Heart left ventricle (tissue), 16 donors: ENCODE data around the gene NFKB1. TPM values are rescaled to one million over a fixed set of nuclear protein-coding genes. Genes with fewer than 3 reads are reported as not detected.

ENCODE experiments used
- ATAC-seq, 4 donors: fragments of 200-7000 bp; cut with Tn5 transposase; one replicate each; pipeline ENCODE4 v1.9.1; 2020 to 2022; ENCODE audit warnings: moderate library complexity in 4 of 4, mild to moderate bottlenecking in 3 of 4, moderate number of reproducible peaks in 1 of 4
- DNase-seq, 5 donors: peaks; one replicate each; pipeline ENCODE4 v3.0.0-alpha.2; 2020
- H3K27ac ChIP-seq, 12 donors: fragments of 200-600 bp; sonication (generic) in 4 of 12; one replicate each; pipeline versions ENCODE4 v1.5.0 to v1.8.0; 2016 to 2022; ENCODE audit warnings: mild to moderate bottlenecking in 2 of 12
- H3K27me3 ChIP-seq, 9 donors: fragments of 200-600 bp; sonication (generic) in 2 of 9; one replicate each; pipeline versions ENCODE4 v1.5.1 to v1.8.0; 2016 to 2022; ENCODE audit warnings: mild to moderate bottlenecking in 3 of 9
- H3K36me3 ChIP-seq, 9 donors: fragments of 200-600 bp; sonication (generic) in 2 of 9; one replicate each; pipeline versions ENCODE4 v1.5.0 to v1.8.0; 2018 to 2022; ENCODE audit warnings: mild to moderate bottlenecking in 2 of 9
- H3K4me1 ChIP-seq, 12 donors: fragments of 200-600 bp; sonication (generic) in 4 of 12; one replicate each; pipeline versions ENCODE4 v1.5.0 to v1.8.0; 2016 to 2022; ENCODE audit warnings: mild to moderate bottlenecking in 3 of 12
- H3K4me3 ChIP-seq, 12 donors: fragments of 200-600 bp; sonication (generic) in 4 of 12; one replicate each; pipeline versions ENCODE4 v1.5.0 to v1.8.0; 2017 to 2022; ENCODE audit warnings: mild to moderate bottlenecking in 9 of 12, moderate library complexity in 4 of 12
- H3K9me3 ChIP-seq, 12 donors: fragments of 200-600 bp; sonication (generic) in 4 of 12; one replicate each; pipeline versions ENCODE4 v1.5.0 to v1.8.0; 2016 to 2022; ENCODE audit warnings: mild to moderate bottlenecking in 1 of 12
- POLR2A ChIP-seq, 2 donors: fragments of 450-650 bp; IDR thresholded peaks; one replicate each; pipeline ENCODE4 v1.6.1; 2017; ENCODE audit warnings: antibody characterized with exemption in 2 of 2, mild to moderate bottlenecking in 2 of 2, moderate library complexity in 2 of 2
- WGBS, 4 donors: extraction: QIAGEN DNeasy Blood & Tissue Kit in 2 of 4; methylation state at CpG; one replicate each; pipeline versions ENCODE4 v1.1.5 to v1.1.7; 2013 to 2018; 5-methylcytosine and 5-hydroxymethylcytosine counted together
- intact Hi-C, 10 donors: fragments of 100-400 bp; cut with DNase I; formaldehyde crosslinking; loops; one replicate each; pipeline versions ENCODE4 v1.11.1 to v1.14.2; 2022
- polyA plus RNA-seq, 2 donors: library from polyadenylated mRNA; stranded (reverse); fragments of 200-250 nt; gene quantifications; one replicate each; pipeline ENCODE4 v1.2.3, GENCODE V29; 2013
- total RNA-seq, 9 donors: library from RNA; depleted of rRNA in 2 of 9; stranded (reverse); fragments of >200 nt in 2 of 9; fragmentation: NEBNext Ultra II Directional in 3 of 9; extraction: Animal tissue kit (Norgen Biotek cat#: 25700) in 3 of 9; gene quantifications; one replicate each; pipeline versions ENCODE4 v1.1.0 to v1.2.4, GENCODE V29; 2016 to 2023
- TF ChIP-seq, protein P1 (sequence below), 12 donors: fragments of 200-600 bp; sonication (generic) in 4 of 12; IDR thresholded peaks; one replicate each; pipeline versions ENCODE4 v1.5.0 to v1.8.0; 2018 to 2022; ENCODE audit warnings: antibody characterized with exemption in 12 of 12, mild to moderate bottlenecking in 5 of 12
- donor health status: ischemic (EF 13 %, LVEDD 7.1; RV severe dilation, severe dysfunction).
- donor health status: healthy with polysubstance abuse.
- donor health status: DM: no; HTN: yes; CAD: no.
- donor health status: DM: no; HTN: no; CAD: no.
- donor health status: ischemic (EF 25% LVEDD 6.9; RV normal size, moderate dysfunction).
- donor health status: ischemic (EF 25% LVEDD 5.7; RV mildly dilated, moderate dysfunction).
- donor health status: healthy.
- donor health status: DM: yes; HTN: yes; CAD: no.
- donor health status: ischemic (EF 35%, LVEDD 5.7; RV mildly dilated, moderate dysfunction).
- donor health status: nonischemic (EF 11% LVEDD 7.7; RV severe dilation, severe dysfunction).
- donor health status: DM: yes; HTN: yes; CAD: no.
- donor health status: PGD.
- donor health status: ischemic (EF 29% LVEDD 5.4; RV normal size, mild dysfunction).
- donor health status: nonischemic (EF 23%, LVEDD 6.1; RV moderate dilation, normal function).

The NFKB1 gene
- total and polyA plus RNA-seq, 11 donors: 4.8 to 34.1 (median 19.2) TPM

DNA sequence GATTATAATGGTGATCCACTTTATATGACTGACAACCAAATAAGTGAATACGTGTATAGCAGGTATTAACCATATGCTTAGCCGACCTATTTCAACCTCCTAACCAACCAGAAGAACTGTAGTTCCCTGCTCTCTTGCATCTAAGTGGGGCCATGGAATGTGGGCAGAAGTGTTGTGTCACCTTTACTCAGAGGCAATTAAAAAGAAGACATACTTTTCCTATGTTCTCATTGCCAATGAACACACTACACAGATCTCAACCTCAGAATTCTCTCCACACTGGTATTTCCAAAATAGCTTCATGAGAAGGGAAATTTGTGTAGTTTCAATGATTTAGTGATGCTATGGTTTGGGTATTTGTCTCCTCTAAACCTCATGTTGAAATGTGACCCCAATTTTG, 3.2 kb upstream of the NFKB1 start:
- ATAC-seq: no peak
- no peaks in the 10 kb centered on the region for H3K27me3 ChIP-seq

DNA sequence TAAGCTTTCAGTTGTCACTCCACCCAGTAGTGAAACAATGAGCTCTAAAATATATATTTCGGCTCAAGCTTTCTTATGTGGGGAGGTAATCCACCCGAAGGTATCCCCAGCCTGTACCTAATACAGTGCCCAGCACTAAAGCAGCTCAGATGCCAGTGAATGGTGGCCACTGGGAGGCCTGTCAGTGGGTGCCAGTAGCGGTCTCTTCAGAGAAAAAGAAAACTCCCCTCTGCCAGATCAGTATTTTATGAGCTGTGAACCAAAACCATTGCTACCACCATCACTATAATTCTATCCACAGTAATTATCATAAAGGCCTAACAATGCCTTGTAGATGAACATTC, 835 bp upstream of the NFKB1 start:
- TF ChIP-seq, protein P1, sequence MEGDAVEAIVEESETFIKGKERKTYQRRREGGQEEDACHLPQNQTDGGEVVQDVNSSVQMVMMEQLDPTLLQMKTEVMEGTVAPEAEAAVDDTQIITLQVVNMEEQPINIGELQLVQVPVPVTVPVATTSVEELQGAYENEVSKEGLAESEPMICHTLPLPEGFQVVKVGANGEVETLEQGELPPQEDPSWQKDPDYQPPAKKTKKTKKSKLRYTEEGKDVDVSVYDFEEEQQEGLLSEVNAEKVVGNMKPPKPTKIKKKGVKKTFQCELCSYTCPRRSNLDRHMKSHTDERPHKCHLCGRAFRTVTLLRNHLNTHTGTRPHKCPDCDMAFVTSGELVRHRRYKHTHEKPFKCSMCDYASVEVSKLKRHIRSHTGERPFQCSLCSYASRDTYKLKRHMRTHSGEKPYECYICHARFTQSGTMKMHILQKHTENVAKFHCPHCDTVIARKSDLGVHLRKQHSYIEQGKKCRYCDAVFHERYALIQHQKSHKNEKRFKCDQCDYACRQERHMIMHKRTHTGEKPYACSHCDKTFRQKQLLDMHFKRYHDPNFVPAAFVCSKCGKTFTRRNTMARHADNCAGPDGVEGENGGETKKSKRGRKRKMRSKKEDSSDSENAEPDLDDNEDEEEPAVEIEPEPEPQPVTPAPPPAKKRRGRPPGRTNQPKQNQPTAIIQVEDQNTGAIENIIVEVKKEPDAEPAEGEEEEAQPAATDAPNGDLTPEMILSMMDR (IDR thresholded peaks at IDR 0.05): peak in 1 of 12 donors; percentile 4
- TF ChIP-seq POLR2A (IDR thresholded peaks at IDR 0.05): no peak

More for the DNA sequence above, 3.2 kb upstream of the NFKB1 start:
- intact Hi-C loops: loop anchor here in 3 of 10 donors (5.0 to 10.0 kb wide), 2 partner anchors 41 to 53 kb away; no protein-coding TSS in a partner anchor
- H3K4me3 ChIP-seq: no peak overlapping the region
- no peak overlapping the region for H3K27ac ChIP-seq
- H3K36me3 ChIP-seq: no peaks in the 10 kb centered on the region
- no peak for DNase-seq
- no peak for TF ChIP-seq POLR2A (IDR thresholded peaks at IDR 0.05)
- TF ChIP-seq, protein P1 (IDR thresholded peaks at IDR 0.05): no peak
- 92 to 96% (median 95%) methylated on average over 2 of the region's 2 CpGs for WGBS, 4 donors
- H3K4me1 ChIP-seq: peaks cover 2 to 22% (median 12%) of the 10 kb centered on the region in 12 donors
- H3K9me3 ChIP-seq: no peaks in the 10 kb centered on the region

DNA sequence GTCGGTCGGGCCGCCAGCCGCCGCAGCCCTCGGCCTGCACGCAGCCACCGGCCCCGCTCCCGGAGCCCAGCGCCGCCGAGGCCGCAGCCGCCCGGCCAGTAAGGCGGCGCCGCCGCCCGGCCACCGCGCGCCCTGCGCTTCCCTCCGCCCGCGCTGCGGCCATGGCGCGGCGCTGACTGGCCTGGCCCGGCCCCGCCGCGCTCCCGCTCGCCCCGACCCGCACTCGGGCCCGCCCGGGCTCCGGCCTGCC, 213 bp downstream of the NFKB1 start:
- DNase-seq (no peak), ATAC-seq (peak; percentile 8 to 79 (median 50))
- no peak for TF ChIP-seq POLR2A (IDR thresholded peaks at IDR 0.05)
- TF ChIP-seq, protein P1 (IDR thresholded peaks at IDR 0.05): no peak
- no peaks in the 10 kb centered on the region for H3K9me3 ChIP-seq
- H3K4me3 ChIP-seq: peak overlapping the region; percentile 70 to 98 (median 86)
- peaks cover 15 to 49% (median 40%) of the 10 kb centered on the region in 12 donors for H3K4me1 ChIP-seq
- intact Hi-C loops: loop anchor here in 4 of 10 donors (2.0 to 10.0 kb wide), 12 partner anchors 51 to 596 kb away; partner anchors contain the start of genes UBE2D3 (in 2 of the 4), BDH2 (in 1 of the 4), SLC39A8 (in 1 of the 4) and SLC9B1 (in 1 of the 4)
- WGBS, 4 donors: 0 to 1% (median 0%) methylated on average over 10 to 44 of the region's 44 CpGs
- no peaks in the 10 kb centered on the region for H3K36me3 ChIP-seq
- peak overlapping the region; percentile 95 to 99 (median 98) for H3K27ac ChIP-seq
- no peaks in the 10 kb centered on the region for H3K27me3 ChIP-seq

More for the DNA sequence above, 835 bp upstream of the NFKB1 start:
- H3K27ac ChIP-seq: peak overlapping the region; percentile 95 to 99 (median 98)
- peak in 3 of 4 donors; percentile 16 to 32 (median 29) for ATAC-seq
- peaks cover 15 to 40% (median 33%) of the 10 kb centered on the region in 12 donors for H3K4me1 ChIP-seq
- no peaks in the 10 kb centered on the region for H3K36me3 ChIP-seq
- H3K27me3 ChIP-seq: no peaks in the 10 kb centered on the region
- peak overlapping the region; percentile 62 to 98 (median 86) for H3K4me3 ChIP-seq
- H3K9me3 ChIP-seq: no peaks in the 10 kb centered on the region
- WGBS, 4 donors: 59 to 79% (median 69%) methylated on average over 3 of the region's 3 CpGs
- intact Hi-C loops: loop anchor here in 4 of 10 donors (2.0 to 10.0 kb wide), 12 partner anchors 52 to 597 kb away; partner anchors contain the start of genes UBE2D3 (in 2 of the 4), BDH2 (in 1 of the 4), SLC39A8 (in 1 of the 4) and SLC9B1 (in 1 of the 4)
- DNase-seq: peak in 2 of 5 donors; percentile 6 to 19

DNA sequence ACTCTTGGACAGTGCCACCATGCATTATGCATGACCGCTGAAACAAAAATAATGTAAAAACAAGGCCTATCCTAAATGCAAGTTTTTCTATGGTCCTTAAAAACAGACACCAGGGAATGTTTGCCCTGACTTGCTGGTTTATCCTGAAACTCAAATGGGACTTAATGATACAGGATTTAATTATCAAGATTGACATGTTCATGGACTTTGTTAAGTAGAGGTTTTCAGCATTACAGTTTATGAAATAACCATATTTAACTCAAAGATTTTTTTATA, 1.3 kb downstream of the NFKB1 start:
- DNase-seq: no peak

More for the DNA sequence above, 1.3 kb downstream of the NFKB1 start:
- Histone ChIP-seq H3K4me3 (peak overlapping the region; percentile 70 to 98 (median 86)), H3K9me3 (no peaks in the 10 kb centered on the region), H3K27ac (peak overlapping the region in 11 of 12 donors; percentile 95 to 99 (median 98)), H3K36me3 (no peaks in the 10 kb centered on the region), H3K27me3 (no peaks in the 10 kb centered on the region), H3K4me1 (peaks cover 15 to 56% (median 43%) of the 10 kb centered on the region in 12 donors)
- no peak for ATAC-seq
- intact Hi-C loops: loop anchor here in 4 of 10 donors (5.0 to 10.0 kb wide), 11 partner anchors 50 to 595 kb away; partner anchors contain the start of genes BDH2 (in 1 of the 4), SLC39A8 (in 1 of the 4), SLC9B1 (in 1 of the 4) and UBE2D3 (in 1 of the 4)
- TF ChIP-seq, protein P1 (IDR thresholded peaks at IDR 0.05): no peak
- TF ChIP-seq POLR2A (IDR thresholded peaks at IDR 0.05): no peak
- 0 to 9% (median 6%) methylated on average over 1 of the region's 1 CpG for WGBS, 4 donors
